G401 (cell line): ENCODE data around the gene FOXN4. TPM values are rescaled to one million over a fixed set of nuclear protein-coding genes. Genes with fewer than 3 reads are reported as not detected.

Source experiments
- DNase-seq: peaks from one replicate; pipeline ENCODE4 v3.0.0-alpha.2; 2015; ENCODE audit warnings: low spot score
- in situ Hi-C: cut with HindIII; loops from 2 replicates; pipeline ENCODE4 v1.10.0; 2016; ENCODE audit warnings: low sequenced_read_pairs, mixed read lengths
- total RNA-seq: library from RNA; depleted of rRNA; stranded (reverse); fragments of >200 nt; shearing (Covaris generic); gene quantifications from 2 replicates; pipeline ENCODE4 v1.2.3, GENCODE V29; 2014; rRNA removed

Gene FOXN4
- total RNA-seq, 1 experiment from 2014 or later: 0.78 TPM

GRCh38 chr12:109239691-109240090 lies 69.4 kb downstream of the FOXN4 start:
- in situ Hi-C loops: no loop called here

GRCh38 chr12:109239179-109239578 lies 69.9 kb downstream of the FOXN4 start:
- DNase-seq: no peak
- in situ Hi-C loops: no loop called here

More at GRCh38 chr12:109239691-109240090, 69.4 kb downstream of the FOXN4 start:
- DNase-seq: no peak

- DNase-seq: no peak
- in situ Hi-C loops: no loop called here
Observed at GRCh38 chr12:109236257-109236656, 72.8 kb downstream of the FOXN4 start.

DNA sequence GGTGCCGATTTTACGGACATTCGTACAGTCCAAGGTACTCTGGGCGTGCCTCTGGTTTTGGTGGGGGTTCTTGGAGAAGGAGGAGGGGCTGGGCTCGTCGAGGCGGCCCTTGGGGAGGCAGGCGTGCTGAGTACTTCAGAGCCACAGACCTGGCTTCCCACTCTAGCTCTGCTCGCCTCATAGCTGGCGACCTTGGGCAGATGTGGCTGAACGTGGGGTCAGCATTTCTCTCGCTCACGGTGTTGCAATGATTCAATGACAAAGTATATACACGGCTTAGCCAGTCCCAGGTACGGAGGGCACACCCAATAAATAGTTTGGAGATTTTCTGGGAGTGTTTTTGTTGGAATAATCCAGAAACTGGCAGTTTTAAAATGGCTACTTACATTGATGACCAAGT lies 75.1 kb downstream of the FOXN4 start:
- DNase-seq: no peak
- in situ Hi-C loops: no loop called here

DNA sequence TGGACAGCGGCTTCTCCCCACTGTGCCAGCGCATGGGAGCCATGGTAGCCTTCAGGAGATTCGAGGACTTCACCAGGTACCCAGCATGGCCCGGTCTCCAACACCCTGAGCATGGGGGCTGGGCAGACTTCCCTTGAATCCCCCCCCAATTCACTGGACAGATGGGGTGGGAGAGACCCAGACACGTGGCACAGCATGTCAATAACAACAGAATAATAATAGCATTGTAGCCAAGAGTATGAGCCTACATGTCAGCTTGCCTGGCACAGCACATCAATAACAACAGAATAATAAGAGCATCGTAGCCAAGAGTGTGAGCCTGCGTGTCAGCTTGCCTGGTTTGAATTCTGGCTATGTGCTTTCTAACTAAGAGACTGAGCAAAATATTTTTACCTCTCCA lies 76.4 kb downstream of the FOXN4 start:
- in situ Hi-C loops: no loop called here
- no peak for DNase-seq

GRCh38 chr12:109230193-109230592 lies 78.9 kb downstream of the FOXN4 start:
- in situ Hi-C loops: no loop called here

DNA sequence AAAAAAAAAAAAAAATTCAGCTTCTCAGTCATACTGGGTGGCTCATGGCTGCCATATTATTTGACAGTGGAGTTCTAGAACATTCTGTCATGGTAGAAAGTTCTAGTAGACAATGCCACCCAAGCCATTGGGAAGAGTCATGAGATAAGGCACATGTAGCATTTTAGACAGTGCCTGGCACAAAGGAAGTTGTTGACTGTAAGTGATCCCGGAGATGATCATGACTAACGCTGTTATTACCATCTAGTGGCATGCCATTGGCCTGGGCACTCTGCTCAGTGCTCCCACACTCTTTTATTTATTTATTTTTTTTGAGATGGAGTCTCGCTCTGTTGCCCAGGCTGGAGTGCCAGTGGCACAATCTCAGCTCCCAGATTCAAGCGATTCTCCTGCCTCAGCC lies 80.4 kb downstream of the FOXN4 start:
- in situ Hi-C loops: no loop called here
- DNase-seq: no peak

More at GRCh38 chr12:109230193-109230592, 78.9 kb downstream of the FOXN4 start:
- DNase-seq: no peak

Other genes starting within 250 kb of the FOXN4 start
- gene ALKBH2, start 215.8 kb downstream of the FOXN4 start, total RNA-seq: 47.9 and 54.5 TPM in 2 replicates
- gene UNG, start 211.7 kb downstream of the FOXN4 start, total RNA-seq: 73.7 and 94.8 TPM in 2 replicates
- 1.7 and 2.6 TPM in 2 replicates for gene ACACB, start 192.7 kb downstream of the FOXN4 start, total RNA-seq
- not detected in 2 replicates for gene MYO1H, start 38.6 kb upstream of the FOXN4 start, total RNA-seq
- gene KCTD10, start 168.0 kb upstream of the FOXN4 start, total RNA-seq: 46.4 and 59.2 TPM in 2 replicates
- gene UBE3B, start 168.3 kb upstream of the FOXN4 start, total RNA-seq: 20.3 and 37.8 TPM in 2 replicates